ENCODE measurements around the gene ITGB3BP. TPM values are rescaled to one million over a fixed set of nuclear protein-coding genes. Genes with fewer than 3 reads are reported as not detected.

ITGB3BP gene
- total and polyA plus RNA-seq, 2 of the 13 experiments (the other 11 are each of a cell fraction or from before 2014, with no cell fraction given): 19.0 to 46.5 TPM

- Histone ChIP-seq H3K27me3 (ENCODE audit: control insufficient read depth in 1 of 2, insufficient read depth in 2 of 2, low read length in 2 of 2) (no peaks in the 10 kb centered on the region), H3K27ac (ENCODE audit: extremely low read length, insufficient read depth, low read length) (no peak overlapping the region), H3K9ac (ENCODE audit: insufficient read depth, low read depth, low read length) (no peak overlapping the region), H3K4me2 (ENCODE audit: low read depth, low read length) (no peak overlapping the region), H3K4me3 (replicated peaks in 1 of 3; ENCODE audit: insufficient read depth in 1 of 3, low read depth in 2 of 3, low read length in 3 of 3) (no peak overlapping the region), H3K9me3 (ENCODE audit: low read length) (no peaks in the 10 kb centered on the region), H4K20me1 (ENCODE audit: insufficient read depth, low read length) (no peaks in the 10 kb centered on the region), H3K79me2 (ENCODE audit: insufficient read depth, low read length) (no peaks in the 10 kb centered on the region), H3K36me3 (replicated peaks in 1 of 2; ENCODE audit: control insufficient read depth in 1 of 2, insufficient read depth in 2 of 2, low read length in 2 of 2) (no peaks in the 10 kb centered on the region), H2AFZ (ENCODE audit: low read length) (no peak overlapping the region), H3K4me1 (ENCODE audit: insufficient read depth, low read length) (no peaks in the 10 kb centered on the region)
- ChIA-PET CTCF (ENCODE audit: low intra/inter-chr PET ratio, low total read pairs) (no interaction called here), POLR2A (no interaction called here)
- no peak for FAIRE-seq
- no peak for DNase-seq (ENCODE audit: low spot score)
- in situ Hi-C loops (cut with HindIII; ENCODE audit: extremely low pct_ligation_motif_present, low pct_unique_long_range_greater_than_20kb) (loop anchor here (25.0 kb wide), 1 partner anchor 537 kb away; no protein-coding TSS in a partner anchor), intact Hi-C loops (cut with micrococcal nuclease; ENCODE audit: unreplicated experiment) (no loop called here)
- WGBS (ENCODE audit: low lambda C conversion rate): 96% methylated on average over 13 of the region's 13 CpGs
- TF ChIP-seq MED13 (CRISPR knock-in tag; IDR thresholded peaks at IDR 0.05) (no peak), ZNF552 (CRISPR knock-in tag; IDR thresholded peaks at IDR 0.05; ENCODE audit: borderline replicate concordance) (no peak), IRX3 (CRISPR knock-in tag; IDR thresholded peaks at IDR 0.05; ENCODE audit: borderline replicate concordance, low read depth) (no peak), ATF6 (CRISPR knock-in tag; conservative IDR thresholded peaks at IDR 0.05) (no peak), ZNF160 (CRISPR knock-in tag; IDR thresholded peaks at IDR 0.05) (no peak), ARHGAP35 (CRISPR knock-in tag; IDR thresholded peaks at IDR 0.05; ENCODE audit: borderline replicate concordance) (no peak), ZNF432 (CRISPR knock-in tag; IDR thresholded peaks at IDR 0.05; ENCODE audit: borderline replicate concordance) (no peak), CENPX (CRISPR knock-in tag; IDR thresholded peaks at IDR 0.05) (no peak), IKZF1 (IDR thresholded peaks at IDR 0.05) (no peak), XRCC5 (optimal IDR thresholded peaks at IDR 0.05; ENCODE audit: low read length) (no peak), SP2 (CRISPR knock-in tag; IDR thresholded peaks at IDR 0.05) (no peak), SP140L (CRISPR knock-in tag; IDR thresholded peaks at IDR 0.05; ENCODE audit: borderline replicate concordance) (no peak), ZFP82 (CRISPR knock-in tag; IDR thresholded peaks at IDR 0.05; ENCODE audit: borderline replicate concordance) (no peak), ZFX (CRISPR knock-in tag; IDR thresholded peaks at IDR 0.05; ENCODE audit: low read depth) (no peak), ZNF101 (CRISPR knock-in tag; IDR thresholded peaks at IDR 0.05; ENCODE audit: borderline replicate concordance, low read depth) (no peak), SNAI1 (CRISPR knock-in tag; IDR thresholded peaks at IDR 0.05; ENCODE audit: borderline replicate concordance) (no peak), ZNF17 (CRISPR knock-in tag; IDR thresholded peaks at IDR 0.05) (no peak)
- no TSS peak for BruUV-seq (replicated peaks)
- ATAC-seq: no peak
Observed at GRCh38 chr1:63548877-63549276, 25.9 kb upstream of the ITGB3BP start.
